ENCODE measurements around the gene SDF4.

Gene SDF4

GRCh38 chr1:1242461-1243265 lies 10.9 kb upstream of the SDF4 start:
- DNase-seq (ENCODE audit: low read depth in 2 of 2, low spot score in 1 of 2), result no peak

GRCh38 chr1:1241588-1242219 lies 9.9 kb upstream of the SDF4 start:
- no peak for DNase-seq (ENCODE audit: low read depth in 2 of 2, low spot score in 1 of 2)

DNA sequence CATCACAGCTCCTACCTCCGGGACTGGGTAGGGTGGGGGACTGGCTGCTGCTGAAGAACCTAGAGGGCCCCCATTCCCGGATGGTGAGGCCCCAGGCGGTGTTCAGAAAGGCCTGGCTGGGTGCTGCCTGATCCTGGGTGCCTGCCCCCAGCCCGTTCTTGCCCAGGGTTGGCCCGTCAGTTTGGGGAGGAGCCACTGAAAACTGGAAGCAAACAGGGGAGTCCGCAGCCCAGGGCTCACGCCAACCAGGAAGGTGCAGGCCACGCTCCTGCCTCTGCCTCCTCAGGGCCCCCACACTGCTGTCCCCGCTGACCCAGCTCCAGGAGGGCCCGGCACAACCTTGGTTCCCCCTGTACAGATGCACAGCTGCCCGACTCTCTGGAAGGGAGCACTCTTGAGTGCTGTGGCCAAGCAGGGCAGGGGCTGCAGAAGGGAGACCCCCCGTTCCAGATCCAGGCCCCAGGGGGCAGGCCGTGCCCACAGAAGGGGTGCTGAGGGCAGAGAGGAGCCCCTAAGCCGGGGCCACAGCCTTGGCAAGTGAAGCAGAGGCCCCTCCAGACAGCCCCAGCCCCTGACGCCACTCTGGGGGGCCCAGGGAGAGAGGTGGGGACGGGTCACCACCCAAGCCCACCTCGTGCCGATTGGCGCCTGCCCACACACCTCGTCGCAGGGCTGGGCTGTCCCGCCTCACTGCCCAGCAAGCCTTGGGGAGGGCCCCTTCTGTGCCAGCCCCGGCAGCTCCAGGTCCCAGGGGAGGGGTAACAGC lies 9.2 kb upstream of the SDF4 start:
- no peak for DNase-seq (ENCODE audit: low read depth in 2 of 2, low spot score in 1 of 2)

DNA sequence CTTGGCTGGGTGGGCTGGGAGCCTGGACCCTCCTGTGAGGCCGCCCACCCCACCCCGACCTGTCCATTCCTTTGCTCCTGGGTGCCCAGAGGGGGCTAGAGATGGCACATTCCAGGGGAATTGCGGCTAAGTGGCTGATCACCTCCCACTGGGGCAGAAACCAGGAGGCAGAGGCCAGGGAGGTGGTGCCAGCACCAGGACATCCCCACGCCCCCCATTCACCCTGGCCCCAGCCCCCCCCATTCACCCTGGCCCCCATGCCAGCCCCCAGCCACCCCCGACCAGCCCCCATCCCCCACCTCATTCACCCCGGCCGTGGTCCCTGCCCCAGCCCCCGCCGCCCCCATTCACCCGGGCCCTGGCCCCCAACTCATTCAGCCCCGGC lies 8.5 kb upstream of the SDF4 start:
- no peak for DNase-seq (ENCODE audit: low read depth in 2 of 2, low spot score in 1 of 2)

- DNase-seq (ENCODE audit: low read depth in 2 of 2, low spot score in 1 of 2), result no peak
Observed at GRCh38 chr1:1239614-1240347, 8.0 kb upstream of the SDF4 start.

- DNase-seq (ENCODE audit: low read depth in 2 of 2, low spot score in 1 of 2), result no peak
Observed at GRCh38 chr1:1239227-1239613, 7.4 kb upstream of the SDF4 start.

- no peak for DNase-seq (ENCODE audit: low read depth in 2 of 2, low spot score in 1 of 2)
Observed at GRCh38 chr1:1238702-1239178, 6.9 kb upstream of the SDF4 start.

DNA sequence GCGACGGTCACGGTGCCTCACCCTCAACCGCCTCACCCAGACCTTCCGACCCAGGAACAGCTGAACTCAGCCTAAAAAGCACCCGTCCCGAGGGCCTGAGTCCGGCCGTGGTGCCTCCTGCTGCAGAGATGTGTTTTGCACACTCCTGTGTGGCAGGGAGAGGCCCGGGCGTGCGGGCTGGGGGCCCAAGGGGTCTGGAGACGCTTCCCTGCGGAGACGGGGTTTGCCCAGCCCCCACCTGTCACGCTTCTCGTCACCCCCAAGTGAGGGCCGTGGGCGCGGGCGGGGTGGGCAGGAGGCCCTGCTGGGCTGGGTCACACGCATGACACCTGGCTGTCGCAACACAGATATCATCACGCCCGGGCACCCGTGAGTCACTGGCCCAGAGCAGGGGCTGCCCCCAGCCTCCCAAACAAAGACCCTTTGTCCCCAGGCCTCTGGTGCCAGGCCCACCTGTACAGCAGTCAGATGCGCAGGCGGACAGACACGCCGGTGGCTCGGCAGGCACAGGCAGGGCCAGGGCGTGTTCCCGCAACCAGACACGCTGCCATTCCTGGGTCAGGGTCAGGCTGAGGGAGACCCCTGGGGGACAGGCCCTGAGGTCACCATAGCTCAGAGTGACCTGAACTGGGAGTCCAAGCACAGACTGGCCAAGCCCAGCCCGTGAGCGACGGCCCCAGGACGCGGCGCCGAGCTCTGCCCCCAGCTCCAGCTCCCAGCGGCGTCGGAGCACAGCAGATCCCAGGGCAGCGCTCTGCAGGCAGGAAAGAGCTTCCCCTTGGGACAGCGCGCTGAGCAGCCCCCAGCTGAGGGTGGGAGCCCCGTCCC lies 6.3 kb upstream of the SDF4 start:
- DNase-seq (ENCODE audit: low read depth in 2 of 2, low spot score in 1 of 2), result no peak

GRCh38 chr1:1236945-1237873 lies 5.4 kb upstream of the SDF4 start:
- DNase-seq (ENCODE audit: low read depth in 2 of 2, low spot score in 1 of 2), result no peak

DNA sequence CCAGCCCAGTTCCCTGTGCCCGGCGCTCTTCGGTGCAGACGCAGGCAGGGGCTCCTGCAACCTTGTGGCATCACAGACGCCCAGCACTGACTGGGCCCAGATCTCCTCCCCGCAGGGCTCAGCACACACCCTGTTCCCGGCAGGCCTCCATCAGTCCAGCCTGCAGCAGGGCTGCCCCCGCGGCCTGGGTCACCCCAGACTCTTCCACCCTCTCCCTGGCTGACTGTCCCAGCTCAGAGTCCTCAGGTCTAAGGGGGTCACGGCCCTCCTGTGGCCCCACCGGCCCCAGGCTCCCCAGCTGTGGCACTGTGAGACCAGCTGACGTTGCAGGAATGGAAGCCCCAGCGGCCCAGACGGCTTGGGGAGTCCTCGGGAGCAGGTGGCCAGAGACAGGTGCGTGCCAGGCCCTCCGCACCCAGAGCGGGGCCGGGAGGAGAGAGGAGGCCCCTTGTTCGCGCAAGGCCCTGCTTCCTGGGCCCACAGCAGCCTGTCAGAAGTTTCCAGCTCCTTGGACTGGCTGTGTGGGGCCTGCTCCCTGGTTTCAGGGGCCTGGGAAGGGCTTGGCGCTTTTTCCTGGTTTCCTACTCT lies 4.5 kb upstream of the SDF4 start:
- DNase-seq (ENCODE audit: low read depth in 2 of 2, low spot score in 1 of 2), result no peak

- no peak for DNase-seq (ENCODE audit: low read depth in 2 of 2, low spot score in 1 of 2)
Observed at GRCh38 chr1:1235016-1235744, 3.4 kb upstream of the SDF4 start.

GRCh38 chr1:1234180-1234808 lies 2.5 kb upstream of the SDF4 start:
- no peak for DNase-seq (ENCODE audit: low read depth in 2 of 2, low spot score in 1 of 2)

GRCh38 chr1:1233567-1233892 lies 1.7 kb upstream of the SDF4 start:
- no peak for DNase-seq (ENCODE audit: low read depth in 2 of 2, low spot score in 1 of 2)

DNA sequence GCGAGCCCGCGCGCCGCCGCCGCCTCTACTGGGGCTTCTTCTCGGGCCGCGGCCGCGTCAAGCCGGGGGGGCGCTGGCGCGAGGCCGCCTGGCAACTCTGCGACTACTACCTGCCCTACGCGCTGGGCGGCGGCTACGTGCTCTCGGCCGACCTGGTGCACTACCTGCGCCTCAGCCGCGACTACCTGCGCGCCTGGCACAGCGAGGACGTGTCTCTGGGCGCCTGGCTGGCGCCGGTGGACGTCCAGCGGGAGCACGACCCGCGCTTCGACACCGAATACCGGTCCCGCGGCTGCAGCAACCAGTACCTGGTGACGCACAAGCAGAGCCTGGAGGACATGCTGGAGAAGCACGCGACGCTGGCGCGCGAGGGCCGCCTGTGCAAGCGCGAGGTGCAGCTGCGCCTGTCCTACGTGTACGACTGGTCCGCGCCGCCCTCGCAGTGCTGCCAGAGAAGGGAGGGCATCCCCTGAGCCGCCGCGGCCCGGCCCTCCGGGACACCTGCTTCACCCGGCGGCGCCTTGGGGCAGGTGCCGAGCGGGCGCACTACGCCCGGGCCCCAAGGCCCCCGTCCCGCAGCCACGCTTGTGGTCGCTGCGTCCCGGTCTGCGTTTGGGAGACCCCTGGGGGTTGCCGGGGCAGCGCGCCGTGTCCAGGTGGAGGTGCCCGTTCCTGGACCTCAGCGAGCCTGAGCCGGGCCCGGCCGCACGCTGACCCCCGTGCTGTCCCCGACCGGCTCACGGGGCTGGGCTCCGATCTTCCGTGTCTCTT lies 1.2 kb upstream of the SDF4 start:
- no peak for DNase-seq (ENCODE audit: low read depth in 2 of 2, low spot score in 1 of 2)

DNA sequence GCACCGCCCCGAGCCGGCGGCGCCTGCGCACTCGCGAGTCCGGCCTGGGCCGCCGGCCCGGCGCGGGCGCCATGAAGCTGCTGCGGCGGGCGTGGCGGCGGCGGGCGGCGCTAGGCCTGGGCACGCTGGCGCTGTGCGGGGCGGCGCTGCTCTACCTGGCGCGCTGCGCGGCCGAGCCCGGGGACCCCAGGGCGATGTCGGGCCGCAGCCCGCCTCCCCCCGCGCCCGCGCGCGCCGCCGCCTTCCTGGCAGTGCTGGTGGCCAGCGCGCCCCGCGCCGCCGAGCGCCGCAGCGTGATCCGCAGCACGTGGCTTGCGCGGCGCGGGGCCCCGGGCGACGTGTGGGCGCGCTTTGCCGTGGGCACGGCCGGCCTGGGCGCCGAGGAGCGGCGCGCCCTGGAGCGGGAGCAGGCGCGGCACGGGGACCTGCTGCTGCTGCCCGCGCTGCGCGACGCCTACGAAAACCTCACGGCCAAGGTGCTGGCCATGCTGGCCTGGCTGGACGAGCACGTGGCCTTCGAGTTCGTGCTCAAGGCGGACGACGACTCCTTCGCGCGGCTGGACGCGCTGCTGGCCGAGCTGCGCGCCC lies 501 bp upstream of the SDF4 start, which contains the start of gene B3GALT6:
Gene B3GALT6 (plus strand): TSS at position 30 of the 588 bp plus-strand sequence. CDS start 42 bp downstream, at position 72.
- no peak for DNase-seq (ENCODE audit: low read depth in 2 of 2, low spot score in 1 of 2)

DNA sequence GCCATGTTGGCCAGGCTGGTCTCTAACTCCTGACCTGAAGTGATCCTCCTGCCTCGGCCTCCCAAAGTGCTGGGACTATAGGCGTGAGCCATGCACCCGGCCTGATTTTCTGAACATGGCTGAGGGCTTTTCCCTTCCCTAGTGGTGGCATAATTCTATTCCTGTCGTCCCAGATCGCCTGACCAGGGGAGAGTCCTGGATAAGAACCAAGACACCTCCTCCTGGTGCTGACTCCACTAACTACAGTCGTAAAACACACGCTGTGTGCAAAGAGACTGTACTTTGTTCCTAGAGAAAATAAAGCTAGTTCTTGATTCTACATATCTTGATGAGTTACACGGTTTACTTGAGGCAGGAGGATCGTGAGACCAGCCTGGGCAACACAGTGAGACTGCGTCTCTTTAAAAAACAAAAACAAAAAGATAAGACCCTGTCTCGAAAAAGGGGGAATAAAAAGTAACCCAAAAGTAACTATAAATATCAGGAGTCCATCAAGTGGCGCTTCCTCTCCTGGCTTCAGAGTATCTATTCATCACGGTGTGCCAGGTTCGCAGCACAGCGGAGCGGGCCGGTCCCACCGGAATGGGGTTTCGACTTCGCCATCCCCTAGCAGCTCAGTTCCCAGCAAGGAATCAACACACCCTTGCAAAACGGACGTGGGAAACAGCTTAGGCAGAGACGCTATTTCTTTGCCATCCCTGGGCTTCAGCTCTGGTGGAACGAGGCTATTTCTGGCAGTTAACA lies 973 bp downstream of the SDF4 start:
- no peak for DNase-seq (ENCODE audit: low read depth in 2 of 2, low spot score in 1 of 2)
